K562 (cell line): ENCODE data around the gene MPP7. TPM values are rescaled to one million over a fixed set of nuclear protein-coding genes. Genes with fewer than 3 reads are reported as not detected.

Experiments
- ATAC-seq: fragments of 200-7000 bp; cut with Tn5 transposase; 3 replicates; pipeline ENCODE4 v1.9.1; 2020; ENCODE audit warnings: moderate library complexity
- BruUV-seq: library from RNA; stranded (reverse); fragments of 400-500 nt; replicated peaks from 2 replicates; lab custom pipeline; 2021; lab: Mats Ljungman, UMichigan
- CTCF ChIA-PET: fragments of 300-600 bp; formaldehyde crosslinking; extraction: SDS; loops from one replicate; lab custom pipeline; 2021; ENCODE audit warnings: low intra/inter-chr PET ratio; lab: Yijun Ruan, JAX
- POLR2A ChIA-PET: fragments of 300-600, 350-650 bp; sonication (Branson Sonifier 250); formaldehyde crosslinking; extraction: SDS; loops from one replicate; lab custom pipeline; 2021; ENCODE audit warnings: antibody characterized with exemption, inconsistent platforms; lab: Yijun Ruan, JAX
- DNase-seq, 4 experiments: peaks; one replicate each; pipeline versions ENCODE4 v3.0.0 to v3.0.0-alpha.2; 2011 to 2018; ENCODE audit warnings: low spot score in 3 of 4, mixed read lengths in 3 of 4; ENCODE audit errors: extremely low read depth in 1 of 4
- FAIRE-seq: peaks from 2 replicates; lab custom pipeline; 2011; peaks lifted over from hg19 to GRCh38; lab: Jason Lieb, UNC
- H2AFZ ChIP-seq: 2 replicates; pipeline ENCODE4 v1.6.0; 2011; ENCODE audit warnings: low read depth, low read length, control low read depth, inconsistent platforms
- H3K27ac ChIP-seq: fragments of 200-600 bp; 3 replicates; pipeline ENCODE4 v1.8.0; 2011; ENCODE audit warnings: low read depth, mild to moderate bottlenecking, control low read depth, inconsistent platforms, low read length, moderate library complexity, mixed read lengths; ENCODE audit errors: extremely low read depth
- H3K27me3 ChIP-seq, 2 experiments: fragments of 300-600 bp in 1 of 2; 2 replicates in 1 of 2; 3 replicates in 1 of 2; pipeline versions ENCODE4 v1.6.0 to v1.8.0; 2011; ENCODE audit warnings: inconsistent platforms in 2 of 2, low read length in 2 of 2, mild to moderate bottlenecking in 1 of 2, mixed read lengths in 1 of 2, moderate library complexity in 1 of 2; ENCODE audit not compliant: control insufficient read depth in 2 of 2, insufficient read depth in 2 of 2
- H3K36me3 ChIP-seq: fragments of 300-600 bp; 3 replicates; pipeline ENCODE4 v1.8.0; 2011; ENCODE audit warnings: mild to moderate bottlenecking, low read length, inconsistent platforms; ENCODE audit not compliant: control insufficient read depth, insufficient read depth
- H3K4me1 ChIP-seq, 2 experiments: fragments of 200-600 bp in 1 of 2; replicated peaks in 1 of 2; 2 replicates in 1 of 2; 3 replicates in 1 of 2; pipeline versions ENCODE4 v1.5.1 to v1.8.0; 2011; ENCODE audit warnings: inconsistent platforms in 2 of 2, low read length in 2 of 2, mild to moderate bottlenecking in 1 of 2, mixed read lengths in 1 of 2, moderate library complexity in 1 of 2; ENCODE audit not compliant: control insufficient read depth in 2 of 2, insufficient read depth in 2 of 2
- H3K4me2 ChIP-seq: 2 replicates; pipeline ENCODE4 v1.6.1; 2011; ENCODE audit warnings: low read length, control low read depth, inconsistent platforms, mixed read lengths; ENCODE audit not compliant: insufficient read depth
- H3K4me3 ChIP-seq: fragments of 200-600 bp; sonication (generic), shearing (Covaris generic); 2 replicates; pipeline ENCODE4 v1.5.1; 2016; ENCODE audit warnings: control low read depth, inconsistent platforms
- H3K79me2 ChIP-seq: fragments of 200-600 bp; 3 replicates; pipeline ENCODE4 v1.8.0; 2011; ENCODE audit warnings: low read length, inconsistent platforms; ENCODE audit not compliant: control insufficient read depth, insufficient read depth
- H3K9ac ChIP-seq, 2 experiments: 2 replicates each; pipeline versions ENCODE4 v1.6.0 to v1.6.1; 2011; ENCODE audit warnings: low read depth in 2 of 2, low read length in 2 of 2, control low read depth in 1 of 2, inconsistent platforms in 1 of 2, mild to moderate bottlenecking in 1 of 2, mixed read lengths in 1 of 2; ENCODE audit not compliant: insufficient read depth in 1 of 2
- H3K9me1 ChIP-seq: one replicate; pipeline ENCODE4 v1.6.0; 2011; ENCODE audit warnings: inconsistent platforms, mild to moderate bottlenecking, low read length, moderate library complexity; ENCODE audit not compliant: control insufficient read depth, insufficient read depth
- H3K9me3 ChIP-seq: replicated peaks from 2 replicates; pipeline ENCODE4 v1.5.1; 2011; ENCODE audit warnings: low read depth, low read length, inconsistent platforms; ENCODE audit not compliant: control insufficient read depth, insufficient read depth
- H4K20me1 ChIP-seq: replicated peaks from 2 replicates; pipeline ENCODE4 v1.6.1; 2011; ENCODE audit warnings: low read length, inconsistent platforms, mixed read lengths; ENCODE audit not compliant: control insufficient read depth, insufficient read depth
- BRCA1 ChIP-seq, 2 experiments: fragments of 450-650 bp in 1 of 2; sonication (generic) in 1 of 2; formaldehyde crosslinking in 1 of 2; IDR thresholded peaks; 2 replicates each; pipeline versions ENCODE4 v1.5.0 to v1.6.1; 2017 to 2020; ENCODE audit warnings: mild to moderate bottlenecking in 1 of 2, missing genetic modification reagents in 1 of 2
- EP400 ChIP-seq: fragments of 450-650 bp; IDR thresholded peaks from 2 replicates; pipeline ENCODE4 v1.6.1; 2017; ENCODE audit warnings: antibody characterized with exemption, mild to moderate bottlenecking, moderate library complexity
- PCBP2 ChIP-seq: fragments of 200-400 bp; formaldehyde crosslinking; IDR thresholded peaks from 2 replicates; pipeline ENCODE4 v1.6.1; 2018; ENCODE audit warnings: low read length, low read depth, mild to moderate bottlenecking, moderate library complexity; ENCODE audit not compliant: poor library complexity, severe bottlenecking
- TCF7L2 ChIP-seq: fragments of 150-350 bp; IDR thresholded peaks from 2 replicates; pipeline ENCODE4 v1.6.1; 2016; ENCODE audit warnings: low read depth, mild to moderate bottlenecking, low read length, moderate library complexity
- WHSC1 ChIP-seq: IDR thresholded peaks from one replicate; pipeline ENCODE4 v1.6.1; 2012; ENCODE audit warnings: low read length, control low read depth, inconsistent platforms
- WGBS: fragments of 100-300 bp; shearing (Covaris generic); methylation state at CpG from one replicate; pipeline ENCODE4 v1.1.6; 2016; ENCODE audit warnings: low coverage, mixed read lengths; ENCODE audit not compliant: insufficient coverage; ENCODE audit errors: missing lambda C conversion rate; 5-methylcytosine and 5-hydroxymethylcytosine counted together
- in situ Hi-C: fragments of 300-500 bp; cut with MboI; formaldehyde crosslinking; loops from 4 replicates; pipeline ENCODE4 v1.15.0; 2018; ENCODE audit warnings: inconsistent platforms, mixed read lengths
- intact Hi-C: fragments of 100-400 bp; cut with micrococcal nuclease; formaldehyde crosslinking; loops from 2 replicates; pipeline ENCODE4 v1.14.2; 2022
- polyA plus RNA-seq, 8 experiments: library from polyadenylated mRNA; depleted of rRNA in 4 of 8; stranded (reverse) in 5 of 8; unstranded in 3 of 8; fragments of >200 nt; fragmentation: Nextera tagmentation in 2 of 8; fragmentation: Illumina TruSeq in 1 of 8; extraction: Ambion mirVana in 2 of 8; extraction: Trizol in 1 of 8; gene quantifications; 2 replicates each; pipeline versions ENCODE4 v1.2.1 to v1.2.3, GENCODE V29; 2011 to 2014; ENCODE audit warnings: inconsistent platforms in 1 of 8, missing spikeins in 1 of 8
- total RNA-seq, 7 experiments: library from RNA; depleted of rRNA in 6 of 7; stranded (reverse); fragments of >200 nt in 6 of 7; fragmentation: Illumina TruSeq in 2 of 7; extraction: Trizol in 2 of 7; gene quantifications; 2 replicates each; pipeline versions ENCODE4 v1.2.1 to v1.2.3, GENCODE V29; 2011 to 2021; ENCODE audit warnings: low replicate concordance in 1 of 7
- TF ChIP-seq, protein P1 (sequence below): fragments of 150-350 bp; IDR thresholded peaks from 2 replicates; pipeline ENCODE4 v1.6.1; 2014; ENCODE audit warnings: low read depth, mild to moderate bottlenecking, low read length, borderline replicate concordance
- TF ChIP-seq, protein P2 (sequence below): fragments of 450-650 bp; IDR thresholded peaks from 2 replicates; pipeline ENCODE4 v1.6.1; 2017; ENCODE audit warnings: antibody characterized with exemption
- TF ChIP-seq, protein P3 (sequence below), 2 experiments: fragments of 450-650 bp in 1 of 2; IDR thresholded peaks; 2 replicates each; pipeline ENCODE4 v1.6.1; 2011 to 2017; ENCODE audit warnings: low read depth in 2 of 2, antibody characterized with exemption in 1 of 2, borderline replicate concordance in 1 of 2, low read length in 1 of 2, mild to moderate bottlenecking in 1 of 2, mixed read lengths in 1 of 2; ENCODE audit not compliant: control insufficient read depth in 1 of 2

Gene MPP7
- total and polyA plus RNA-seq, 9 of the 15 experiments (the other 6 are each of a cell fraction or from before 2014, with no cell fraction given): 0.03 to 0.50 (median 0.23) TPM

DNA sequence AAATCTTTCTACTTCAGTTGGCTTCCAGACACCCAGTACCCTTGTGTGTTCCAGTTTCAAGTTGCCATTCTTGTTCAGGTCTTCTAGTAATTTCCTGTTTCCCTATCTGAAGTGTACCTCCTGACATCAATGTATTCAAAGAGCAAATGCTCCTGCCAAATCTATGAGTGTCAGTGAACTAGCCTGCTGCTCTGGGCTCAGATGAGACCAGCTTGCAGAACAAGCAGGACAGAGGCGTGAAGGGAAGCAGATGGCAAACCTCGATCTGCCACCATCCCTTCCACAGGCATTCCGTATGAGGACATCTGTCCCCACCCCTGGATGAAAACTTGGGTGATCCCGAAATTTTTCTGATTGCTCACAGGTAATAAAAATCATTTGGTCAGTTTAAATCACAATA lies 4.4 kb upstream of the MPP7 start (continued):
- TF ChIP-seq, protein P1, sequence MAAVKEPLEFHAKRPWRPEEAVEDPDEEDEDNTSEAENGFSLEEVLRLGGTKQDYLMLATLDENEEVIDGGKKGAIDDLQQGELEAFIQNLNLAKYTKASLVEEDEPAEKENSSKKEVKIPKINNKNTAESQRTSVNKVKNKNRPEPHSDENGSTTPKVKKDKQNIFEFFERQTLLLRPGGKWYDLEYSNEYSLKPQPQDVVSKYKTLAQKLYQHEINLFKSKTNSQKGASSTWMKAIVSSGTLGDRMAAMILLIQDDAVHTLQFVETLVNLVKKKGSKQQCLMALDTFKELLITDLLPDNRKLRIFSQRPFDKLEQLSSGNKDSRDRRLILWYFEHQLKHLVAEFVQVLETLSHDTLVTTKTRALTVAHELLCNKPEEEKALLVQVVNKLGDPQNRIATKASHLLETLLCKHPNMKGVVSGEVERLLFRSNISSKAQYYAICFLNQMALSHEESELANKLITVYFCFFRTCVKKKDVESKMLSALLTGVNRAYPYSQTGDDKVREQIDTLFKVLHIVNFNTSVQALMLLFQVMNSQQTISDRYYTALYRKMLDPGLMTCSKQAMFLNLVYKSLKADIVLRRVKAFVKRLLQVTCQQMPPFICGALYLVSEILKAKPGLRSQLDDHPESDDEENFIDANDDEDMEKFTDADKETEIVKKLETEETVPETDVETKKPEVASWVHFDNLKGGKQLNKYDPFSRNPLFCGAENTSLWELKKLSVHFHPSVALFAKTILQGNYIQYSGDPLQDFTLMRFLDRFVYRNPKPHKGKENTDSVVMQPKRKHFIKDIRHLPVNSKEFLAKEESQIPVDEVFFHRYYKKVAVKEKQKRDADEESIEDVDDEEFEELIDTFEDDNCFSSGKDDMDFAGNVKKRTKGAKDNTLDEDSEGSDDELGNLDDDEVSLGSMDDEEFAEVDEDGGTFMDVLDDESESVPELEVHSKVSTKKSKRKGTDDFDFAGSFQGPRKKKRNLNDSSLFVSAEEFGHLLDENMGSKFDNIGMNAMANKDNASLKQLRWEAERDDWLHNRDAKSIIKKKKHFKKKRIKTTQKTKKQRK: no peak

DNA sequence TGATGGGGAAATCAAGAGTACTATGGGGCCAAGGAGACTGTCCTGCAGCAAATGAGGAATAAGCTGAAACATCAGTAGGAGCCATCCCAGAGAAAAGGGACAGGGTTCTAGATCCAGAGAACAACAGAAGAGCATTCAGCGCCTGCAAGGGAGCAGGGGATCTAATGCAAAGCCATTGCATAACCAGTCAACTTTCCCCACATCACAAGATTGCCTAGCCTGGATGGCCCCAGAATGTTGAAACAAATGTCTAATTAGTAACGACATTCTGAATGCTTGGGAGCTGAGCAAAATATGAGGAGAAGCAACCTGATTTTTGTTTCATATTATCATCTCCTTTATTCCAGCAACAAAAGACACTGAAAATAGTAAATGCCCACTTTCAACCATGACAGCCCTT lies 2.7 kb upstream of the MPP7 start:
- intact Hi-C loops: no loop called here
- CTCF ChIA-PET: no interaction called here
- no peak overlapping the region for H2AFZ ChIP-seq
- no peaks in the 10 kb centered on the region for H4K20me1 ChIP-seq
- no peak overlapping the region for H3K4me3 ChIP-seq
- no peak overlapping the region for H3K27ac ChIP-seq
- H3K4me2 ChIP-seq: no peak overlapping the region
- no peaks in the 10 kb centered on the region for H3K79me2 ChIP-seq
- no TSS peak for BruUV-seq
- H3K9ac ChIP-seq: no peak overlapping the region
- in situ Hi-C loops: no loop called here
- H3K36me3 ChIP-seq: no peaks in the 10 kb centered on the region
- POLR2A ChIA-PET: no interaction called here
- WGBS: 0% methylated on average over 2 of the region's 2 CpGs
- H3K4me1 ChIP-seq: peaks cover 3% of the 10 kb centered on the region in 2 experiments; a peak in 2 of 5 replicates
- FAIRE-seq (no peak), ATAC-seq (no peak), DNase-seq (no peak)
- no peaks in the 10 kb centered on the region for H3K9me1 ChIP-seq
- H3K9me3 ChIP-seq: no peaks in the 10 kb centered on the region
- peaks cover 3 to 4% of the 10 kb centered on the region in 2 experiments; a peak in 3 of 5 replicates for H3K27me3 ChIP-seq
- no peak for TF ChIP-seq WHSC1
- TF ChIP-seq EP400: no peak
- TF ChIP-seq, protein P2, sequence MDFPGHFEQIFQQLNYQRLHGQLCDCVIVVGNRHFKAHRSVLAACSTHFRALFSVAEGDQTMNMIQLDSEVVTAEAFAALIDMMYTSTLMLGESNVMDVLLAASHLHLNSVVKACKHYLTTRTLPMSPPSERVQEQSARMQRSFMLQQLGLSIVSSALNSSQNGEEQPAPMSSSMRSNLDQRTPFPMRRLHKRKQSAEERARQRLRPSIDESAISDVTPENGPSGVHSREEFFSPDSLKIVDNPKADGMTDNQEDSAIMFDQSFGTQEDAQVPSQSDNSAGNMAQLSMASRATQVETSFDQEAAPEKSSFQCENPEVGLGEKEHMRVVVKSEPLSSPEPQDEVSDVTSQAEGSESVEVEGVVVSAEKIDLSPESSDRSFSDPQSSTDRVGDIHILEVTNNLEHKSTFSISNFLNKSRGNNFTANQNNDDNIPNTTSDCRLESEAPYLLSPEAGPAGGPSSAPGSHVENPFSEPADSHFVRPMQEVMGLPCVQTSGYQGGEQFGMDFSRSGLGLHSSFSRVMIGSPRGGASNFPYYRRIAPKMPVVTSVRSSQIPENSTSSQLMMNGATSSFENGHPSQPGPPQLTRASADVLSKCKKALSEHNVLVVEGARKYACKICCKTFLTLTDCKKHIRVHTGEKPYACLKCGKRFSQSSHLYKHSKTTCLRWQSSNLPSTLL: no peak
- no peak for TF ChIP-seq TCF7L2
- no peak for TF ChIP-seq BRCA1 (IDR thresholded peaks at IDR 0.05)
- no peak for TF ChIP-seq BRCA1 (CRISPR knock-in tag; IDR thresholded peaks at IDR 0.05)
- TF ChIP-seq, protein P3, sequence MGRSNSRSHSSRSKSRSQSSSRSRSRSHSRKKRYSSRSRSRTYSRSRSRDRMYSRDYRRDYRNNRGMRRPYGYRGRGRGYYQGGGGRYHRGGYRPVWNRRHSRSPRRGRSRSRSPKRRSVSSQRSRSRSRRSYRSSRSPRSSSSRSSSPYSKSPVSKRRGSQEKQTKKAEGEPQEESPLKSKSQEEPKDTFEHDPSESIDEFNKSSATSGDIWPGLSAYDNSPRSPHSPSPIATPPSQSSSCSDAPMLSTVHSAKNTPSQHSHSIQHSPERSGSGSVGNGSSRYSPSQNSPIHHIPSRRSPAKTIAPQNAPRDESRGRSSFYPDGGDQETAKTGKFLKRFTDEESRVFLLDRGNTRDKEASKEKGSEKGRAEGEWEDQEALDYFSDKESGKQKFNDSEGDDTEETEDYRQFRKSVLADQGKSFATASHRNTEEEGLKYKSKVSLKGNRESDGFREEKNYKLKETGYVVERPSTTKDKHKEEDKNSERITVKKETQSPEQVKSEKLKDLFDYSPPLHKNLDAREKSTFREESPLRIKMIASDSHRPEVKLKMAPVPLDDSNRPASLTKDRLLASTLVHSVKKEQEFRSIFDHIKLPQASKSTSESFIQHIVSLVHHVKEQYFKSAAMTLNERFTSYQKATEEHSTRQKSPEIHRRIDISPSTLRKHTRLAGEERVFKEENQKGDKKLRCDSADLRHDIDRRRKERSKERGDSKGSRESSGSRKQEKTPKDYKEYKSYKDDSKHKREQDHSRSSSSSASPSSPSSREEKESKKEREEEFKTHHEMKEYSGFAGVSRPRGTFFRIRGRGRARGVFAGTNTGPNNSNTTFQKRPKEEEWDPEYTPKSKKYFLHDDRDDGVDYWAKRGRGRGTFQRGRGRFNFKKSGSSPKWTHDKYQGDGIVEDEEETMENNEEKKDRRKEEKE (IDR thresholded peaks at IDR 0.05; ENCODE audit: borderline replicate concordance in 1 of 2, control insufficient read depth in 1 of 2, low read depth in 2 of 2, low read length in 1 of 2): no peak
- TF ChIP-seq PCBP2: no peak
